HepG2 (cell line): ENCODE results near the gene RASGRP1. TPM values are rescaled to one million over a fixed set of nuclear protein-coding genes. Genes with fewer than 3 reads are reported as not detected.

Experiments
- ATAC-seq: fragments of 200-7000 bp; cut with Tn5 transposase; 3 replicates; pipeline ENCODE4 v1.9.1; 2020; ENCODE audit warnings: mild to moderate bottlenecking, moderate library complexity
- BruUV-seq: library from RNA; stranded (reverse); fragments of 400-500 nt; replicated peaks from 2 replicates; lab custom pipeline; 2021; lab: Mats Ljungman, UMichigan
- CTCF ChIA-PET: fragments of 300-600 bp; formaldehyde crosslinking; extraction: SDS; loops from one replicate; lab custom pipeline; 2021; ENCODE audit warnings: low total read pairs, inconsistent platforms, low intra/inter-chr PET ratio; lab: Yijun Ruan, JAX
- POLR2A ChIA-PET: fragments of 350-600 bp; sonication (Branson Sonifier 250); formaldehyde crosslinking; loops from one replicate; lab custom pipeline; 2020; ENCODE audit warnings: antibody characterized with exemption, inconsistent platforms; lab: Yijun Ruan, JAX
- DNase-seq: peaks from one replicate; pipeline ENCODE4 v3.0.0-alpha.2; 2015; ENCODE audit warnings: low spot score
- FAIRE-seq: peaks from 3 replicates; lab custom pipeline; 2011; peaks lifted over from hg19 to GRCh38; lab: Jason Lieb, UNC
- H2AFZ ChIP-seq: one replicate; pipeline ENCODE4 v1.6.1; 2011; ENCODE audit warnings: low read length, inconsistent platforms
- H3K27ac ChIP-seq: fragments of 300-600 bp; 3 replicates; pipeline ENCODE4 v1.8.0; 2011; ENCODE audit warnings: mixed run types, mild to moderate bottlenecking, mixed read lengths, low read length, inconsistent platforms; ENCODE audit not compliant: insufficient read depth; ENCODE audit errors: extremely low read length
- H3K27me3 ChIP-seq, 2 experiments: fragments of 200-600 bp in 1 of 2; 2 replicates in 1 of 2; 3 replicates in 1 of 2; pipeline versions ENCODE4 v1.6.0 to v1.8.0; 2011; ENCODE audit warnings: low read length in 2 of 2, mild to moderate bottlenecking in 2 of 2, moderate library complexity in 2 of 2, inconsistent platforms in 1 of 2; ENCODE audit not compliant: insufficient read depth in 2 of 2, control insufficient read depth in 1 of 2
- H3K36me3 ChIP-seq, 2 experiments: fragments of 200-600 bp in 1 of 2; replicated peaks in 1 of 2; 2 replicates in 1 of 2; 3 replicates in 1 of 2; pipeline versions ENCODE4 v1.5.1 to v1.8.0; 2011; ENCODE audit warnings: low read length in 2 of 2, inconsistent platforms in 1 of 2; ENCODE audit not compliant: insufficient read depth in 2 of 2, control insufficient read depth in 1 of 2
- H3K4me1 ChIP-seq: 2 replicates; pipeline ENCODE4 v1.5.1; 2012; ENCODE audit warnings: low read length, inconsistent platforms; ENCODE audit not compliant: insufficient read depth
- H3K4me2 ChIP-seq: 2 replicates; pipeline ENCODE4 v1.6.0; 2011; ENCODE audit warnings: low read depth, low read length, inconsistent platforms
- H3K4me3 ChIP-seq, 3 experiments: fragments of 200-600 bp in 1 of 3; sonication (generic), shearing (Covaris generic) in 1 of 3; replicated peaks in 1 of 3; 2 replicates each; pipeline ENCODE4 v1.5.1; 2011 to 2016; ENCODE audit warnings: low read length in 3 of 3, inconsistent platforms in 2 of 3, low read depth in 2 of 3, mild to moderate bottlenecking in 2 of 3, control low read depth in 1 of 3, mixed read lengths in 1 of 3; ENCODE audit not compliant: insufficient read depth in 1 of 3
- H3K79me2 ChIP-seq: one replicate; pipeline ENCODE4 v1.6.1; 2011; ENCODE audit warnings: low read length, inconsistent platforms; ENCODE audit not compliant: insufficient read depth
- H3K9ac ChIP-seq: 2 replicates; pipeline ENCODE4 v1.6.0; 2011; ENCODE audit warnings: mild to moderate bottlenecking, low read depth, low read length, inconsistent platforms; ENCODE audit not compliant: insufficient read depth
- H3K9me3 ChIP-seq: 2 replicates; pipeline ENCODE4 v1.5.1; 2012; ENCODE audit warnings: mild to moderate bottlenecking, low read length
- H4K20me1 ChIP-seq: 2 replicates; pipeline ENCODE4 v1.6.0; 2011; ENCODE audit warnings: inconsistent platforms, mild to moderate bottlenecking, low read length, moderate library complexity; ENCODE audit not compliant: insufficient read depth
- ARID4A ChIP-seq: sonication (generic); formaldehyde crosslinking; IDR thresholded peaks from 2 replicates; pipeline ENCODE4 v1.5.0; 2020; ENCODE audit warnings: mild to moderate bottlenecking, missing genetic modification reagents, borderline replicate concordance
- FOSL1 ChIP-seq: sonication (generic); formaldehyde crosslinking; IDR thresholded peaks from 2 replicates; pipeline ENCODE4 v1.9.0; 2021; ENCODE audit warnings: missing genetic modification reagents, borderline replicate concordance
- FOSL2 ChIP-seq: sonication (generic); formaldehyde crosslinking; IDR thresholded peaks from 2 replicates; pipeline ENCODE4 v1.4.0; 2020; ENCODE audit warnings: missing genetic modification reagents
- KLF15 ChIP-seq: sonication (generic); formaldehyde crosslinking; IDR thresholded peaks from 2 replicates; pipeline ENCODE4 v1.8.1; 2023; ENCODE audit warnings: borderline replicate concordance, mild to moderate bottlenecking, inconsistent platforms, missing genetic modification reagents, mixed read lengths
- MAF1 ChIP-seq: sonication (generic); formaldehyde crosslinking; IDR thresholded peaks from 2 replicates; pipeline ENCODE4 v1.5.0; 2020; ENCODE audit warnings: missing genetic modification reagents, borderline replicate concordance
- MAZ ChIP-seq, 2 experiments: sonication (generic) in 1 of 2; formaldehyde crosslinking in 1 of 2; IDR thresholded peaks; 2 replicates each; pipeline versions ENCODE4 v1.5.0 to v1.6.1; 2012 to 2020; ENCODE audit warnings: low read depth in 2 of 2, mild to moderate bottlenecking in 2 of 2, borderline replicate concordance in 1 of 2, improper control_type of control experiment in 1 of 2, low read length in 1 of 2, missing genetic modification reagents in 1 of 2, moderate library complexity in 1 of 2
- NAIF1 ChIP-seq: sonication (generic); formaldehyde crosslinking; IDR thresholded peaks from 2 replicates; pipeline ENCODE4 v1.5.0; 2020; ENCODE audit warnings: mild to moderate bottlenecking, missing genetic modification reagents, borderline replicate concordance
- PRPF4 ChIP-seq: fragments of 200-400 bp; formaldehyde crosslinking; IDR thresholded peaks from 2 replicates; pipeline ENCODE4 v1.6.1; 2016; ENCODE audit warnings: low read length, low read depth; ENCODE audit not compliant: poor library complexity, severe bottlenecking
- REPIN1 ChIP-seq: sonication (generic); formaldehyde crosslinking; IDR thresholded peaks from 2 replicates; pipeline ENCODE4 v1.8.0; 2022; ENCODE audit warnings: missing genetic modification reagents, low read depth, mild to moderate bottlenecking, borderline replicate concordance
- TBX2 ChIP-seq: sonication (generic); formaldehyde crosslinking; IDR thresholded peaks from 2 replicates; pipeline ENCODE4 v1.5.0; 2020; ENCODE audit warnings: missing genetic modification reagents, mild to moderate bottlenecking, borderline replicate concordance
- TOPORS ChIP-seq: sonication (generic); formaldehyde crosslinking; IDR thresholded peaks from 2 replicates; pipeline ENCODE4 v1.8.0; 2023; ENCODE audit warnings: mild to moderate bottlenecking, missing genetic modification reagents
- YEATS4 ChIP-seq: sonication (generic); formaldehyde crosslinking; IDR thresholded peaks from 2 replicates; pipeline ENCODE4 v1.4.0; 2020; ENCODE audit warnings: missing genetic modification reagents, borderline replicate concordance
- ZBTB26 ChIP-seq: IDR thresholded peaks from 2 replicates; pipeline ENCODE4 v1.6.1; 2016; ENCODE audit warnings: missing compliant biosample characterization, missing genetic modification reagents, borderline replicate concordance
- ZFP36 ChIP-seq: fragments of 150-350 bp; IDR thresholded peaks from 2 replicates; pipeline ENCODE4 v1.6.1; 2018; ENCODE audit warnings: borderline replicate concordance, low read length, low read depth; ENCODE audit not compliant: partially characterized antibody
- ZNF34 ChIP-seq: sonication (generic); formaldehyde crosslinking; IDR thresholded peaks from 2 replicates; pipeline ENCODE4 v1.4.0; 2020; ENCODE audit warnings: mild to moderate bottlenecking, missing genetic modification reagents, borderline replicate concordance
- ZNF343 ChIP-seq: sonication (generic); formaldehyde crosslinking; IDR thresholded peaks from 2 replicates; pipeline ENCODE4 v1.4.0; 2020; ENCODE audit warnings: mild to moderate bottlenecking, missing genetic modification reagents
- WGBS: methylation state at CpG from one replicate; pipeline ENCODE4 v1.1.6; 2017; ENCODE audit warnings: low lambda C conversion rate; 5-methylcytosine and 5-hydroxymethylcytosine counted together
- in situ Hi-C: cut with HindIII; loops from 2 replicates; pipeline ENCODE4 v1.10.0; 2017; ENCODE audit warnings: low pct_unique_long_range_greater_than_20kb; ENCODE audit not compliant: extremely low pct_ligation_motif_present
- intact Hi-C: fragments of 100-400 bp; cut with micrococcal nuclease; formaldehyde crosslinking; loops from one replicate; pipeline ENCODE4 v1.10.0; 2022; ENCODE audit not compliant: unreplicated experiment
- polyA plus RNA-seq, 8 experiments: library from polyadenylated mRNA; depleted of rRNA in 3 of 8; stranded (reverse) in 7 of 8; unstranded in 1 of 8; fragments of >200 nt; fragmentation: Illumina TruSeq in 4 of 8; extraction: Trizol in 4 of 8; gene quantifications; 2 replicates each; pipeline versions ENCODE4 v1.2.1 to v1.2.3, GENCODE V29; 2011 to 2016; ENCODE audit warnings: low read depth in 4 of 8, missing spikeins in 1 of 8, mixed read lengths in 1 of 8; ENCODE audit not compliant: insufficient read depth in 1 of 8
- total RNA-seq, 5 experiments: library from RNA; depleted of rRNA; stranded (reverse); fragments of >200 nt; fragmentation: Illumina TruSeq; extraction: Trizol; gene quantifications; 2 replicates each; pipeline ENCODE4 v1.2.3, GENCODE V29; 2016; ENCODE audit warnings: low read depth in 1 of 5

RASGRP1 gene
- total and polyA plus RNA-seq, 2 of the 13 experiments (the other 11 are each of a cell fraction or from before 2014, with no cell fraction given), result 0.07 TPM; not detected in 1

GRCh38 chr15:38463893-38464292 lies 100.7 kb downstream of the RASGRP1 start:
- CTCF ChIA-PET, result no interaction called here

GRCh38 chr15:38461066-38461833 lies 103.4 kb downstream of the RASGRP1 start:
- no peaks in the 10 kb centered on the region; a peak in 1 of 5 replicates for H3K27me3 ChIP-seq
- in situ Hi-C loops (no loop called here), intact Hi-C loops (no loop called here)
- no peaks in the 10 kb centered on the region for H3K9me3 ChIP-seq
- DNase-seq (no peak), ATAC-seq (no peak), FAIRE-seq (no peak)
- ChIA-PET CTCF (no interaction called here), POLR2A (no interaction called here)
- no peak overlapping the region for H3K4me3 ChIP-seq
- peaks cover 59% of the 10 kb centered on the region for H3K79me2 ChIP-seq
- 97% methylated on average over 2 of the region's 2 CpGs for WGBS
- no peak overlapping the region for H3K4me2 ChIP-seq
- H4K20me1 ChIP-seq, result no peaks in the 10 kb centered on the region; the same call in 1 of the 2 replicates
- H3K9ac ChIP-seq, result no peak overlapping the region
- no peak overlapping the region for H3K27ac ChIP-seq
- peaks cover 3% of the 10 kb centered on the region; the same call in 1 of the 2 replicates for H3K4me1 ChIP-seq
- H3K36me3 ChIP-seq, result 0 out of 5 replicates have a peak, but pooled peaks cover 0 to 1% of the 10 kb centered on the region in 2 experiments
- H2AFZ ChIP-seq, result no peak overlapping the region
- BruUV-seq, result no TSS peak
- TF ChIP-seq ZBTB26 (no peak), ARID4A (CRISPR knock-in tag) (no peak), FOSL2 (CRISPR knock-in tag) (no peak), MAF1 (no peak), MAZ (IDR thresholded peaks at IDR 0.05; ENCODE audit: borderline replicate concordance, low read depth, low read length) (no peak), MAZ (CRISPR knock-in tag; IDR thresholded peaks at IDR 0.05; ENCODE audit: low read depth) (no peak), PRPF4 (no peak)

More at GRCh38 chr15:38463893-38464292, 100.7 kb downstream of the RASGRP1 start:
- DNase-seq, result no peak
- H3K36me3 ChIP-seq, result no peaks in the 10 kb centered on the region
- intact Hi-C loops (no loop called here), in situ Hi-C loops (no loop called here)
- H3K79me2 ChIP-seq, result peaks cover 34% of the 10 kb centered on the region
- H2AFZ ChIP-seq, result no peak overlapping the region
- H4K20me1 ChIP-seq, result no peaks in the 10 kb centered on the region; the same call in 1 of the 2 replicates
- no peak overlapping the region for H3K9ac ChIP-seq
- no peak for FAIRE-seq
- H3K9me3 ChIP-seq, result no peaks in the 10 kb centered on the region
- WGBS, result 89% methylated on average over 3 of the region's 3 CpGs
- no peak overlapping the region for H3K4me3 ChIP-seq
- no peak for ATAC-seq
- BruUV-seq, result no TSS peak
- H3K4me1 ChIP-seq, result no peaks in the 10 kb centered on the region
- no peak overlapping the region for H3K4me2 ChIP-seq
- no peak overlapping the region for H3K27ac ChIP-seq
- H3K27me3 ChIP-seq, result no peaks in the 10 kb centered on the region; a peak in 1 of 5 replicates
- POLR2A ChIA-PET, result interaction anchor here (1.3 kb wide), 1 partner anchor 9 kb away, joined by 4 read pairs; no protein-coding TSS in a partner anchor
- TF ChIP-seq NAIF1 (CRISPR knock-in tag), result no peak
- no peak for TF ChIP-seq ZNF34 (CRISPR knock-in tag)
- TF ChIP-seq TBX2 (CRISPR knock-in tag), result no peak
- TF ChIP-seq TOPORS (CRISPR knock-in tag), result no peak
- no peak for TF ChIP-seq KLF15 (CRISPR knock-in tag)
- no peak for TF ChIP-seq ZFP36
- no peak for TF ChIP-seq REPIN1 (CRISPR knock-in tag)
- TF ChIP-seq ZNF343, result no peak
- no peak for TF ChIP-seq YEATS4 (CRISPR knock-in tag)
- TF ChIP-seq FOSL1 (CRISPR knock-in tag), result no peak
